Ishikawa (cell line): ENCODE data around the gene NRXN3.

Source experiments
- CEBPB ChIP-seq: IDR thresholded peaks from 2 replicates; pipeline ENCODE4 v1.6.1; 2012
- CREB1 ChIP-seq: IDR thresholded peaks from 2 replicates; pipeline ENCODE4 v1.6.1; 2012; ENCODE audit warnings: low read depth
- EP300 ChIP-seq: IDR thresholded peaks from 2 replicates; pipeline ENCODE4 v1.6.1; 2012; ENCODE audit warnings: borderline replicate concordance
- MAX ChIP-seq: IDR thresholded peaks from 2 replicates; pipeline ENCODE4 v1.6.1; 2012
- RAD21 ChIP-seq: IDR thresholded peaks from 2 replicates; pipeline ENCODE4 v1.6.1; 2012; ENCODE audit warnings: low read depth
- REST ChIP-seq: IDR thresholded peaks from 2 replicates; pipeline ENCODE4 v1.6.1; 2012; ENCODE audit warnings: low read depth, mild to moderate bottlenecking
- YY1 ChIP-seq: IDR thresholded peaks from 2 replicates; pipeline ENCODE4 v1.6.1; 2012; ENCODE audit warnings: low read depth
- ZBTB7A ChIP-seq: IDR thresholded peaks from 2 replicates; pipeline ENCODE4 v1.6.1; 2012; ENCODE audit warnings: low read depth

- TF ChIP-seq REST (no peak), ZBTB7A (no peak), EP300 (no peak), YY1 (no peak), MAX (no peak), CREB1 (no peak), RAD21 (no peak), CEBPB (no peak)
Measured at GRCh38 chr14:78764645-78765044, 594.5 kb downstream of the NRXN3 start.
